OCI-LY7 (cell line): ENCODE data around the gene PRR33. TPM values are rescaled to one million over a fixed set of nuclear protein-coding genes. Genes with fewer than 3 reads are reported as not detected.

ENCODE experiments used
- BruUV-seq: library from RNA; stranded (reverse); fragments of 400-500 nt; replicated peaks from 2 replicates; lab custom pipeline; 2021; lab: Mats Ljungman, UMichigan
- CTCF ChIA-PET: fragments of 300-600 bp; sonication (Branson Sonifier 250); formaldehyde crosslinking; loops from one replicate; lab custom pipeline; 2022; ENCODE audit warnings: antibody characterized with exemption; ENCODE audit not compliant: unreplicated experiment; lab: Charles Lee
- POLR2A ChIA-PET: fragments of 300-600 bp; sonication (Branson Sonifier 250); formaldehyde crosslinking; loops from one replicate; lab custom pipeline; 2022; ENCODE audit warnings: antibody characterized with exemption; lab: Charles Lee
- DNase-seq: peaks from one replicate; pipeline ENCODE4 v3.0.0-alpha.2; 2015; ENCODE audit warnings: low spot score
- H2AFZ ChIP-seq: fragments of 200-600 bp; sonication (generic), shearing (Covaris generic); 2 replicates; pipeline ENCODE4 v1.6.1; 2014; ENCODE audit warnings: mild to moderate bottlenecking, antibody characterized with exemption, low read length, moderate library complexity
- H3K27ac ChIP-seq: fragments of 200-600 bp; sonication (generic); 2 replicates; pipeline ENCODE4 v1.5.1; 2014; ENCODE audit warnings: mixed run types, low read depth, mild to moderate bottlenecking, moderate library complexity, low read length, inconsistent platforms; ENCODE audit not compliant: poor library complexity, severe bottlenecking
- H3K36me3 ChIP-seq: fragments of 200-600 bp; sonication (generic); 2 replicates; pipeline ENCODE4 v1.6.1; 2014; ENCODE audit warnings: mild to moderate bottlenecking, antibody characterized with exemption, low read length, moderate library complexity, mixed read lengths; ENCODE audit not compliant: insufficient read depth
- H3K4me1 ChIP-seq: fragments of 200-600 bp; sonication (generic); 2 replicates; pipeline ENCODE4 v1.5.1; 2014; ENCODE audit warnings: mild to moderate bottlenecking, low read length; ENCODE audit not compliant: insufficient read depth, poor library complexity, severe bottlenecking
- H3K4me2 ChIP-seq: fragments of 200-600 bp; sonication (generic); 2 replicates; pipeline ENCODE4 v1.6.1; 2014; ENCODE audit warnings: mild to moderate bottlenecking, low read length
- H3K4me3 ChIP-seq: fragments of 200-600 bp; sonication (generic); 2 replicates; pipeline ENCODE4 v1.5.1; 2014; ENCODE audit warnings: mild to moderate bottlenecking, low read depth, low read length; ENCODE audit not compliant: poor library complexity, severe bottlenecking
- H3K79me2 ChIP-seq: fragments of 200-600 bp; sonication (generic); 2 replicates; pipeline ENCODE4 v1.6.1; 2016; ENCODE audit warnings: low read depth, mild to moderate bottlenecking, low read length, moderate library complexity, mixed read lengths; ENCODE audit not compliant: insufficient read depth
- H3K9me2 ChIP-seq: fragments of 200-600 bp; sonication (generic); 2 replicates; pipeline ENCODE4 v1.6.1; 2016; ENCODE audit warnings: mild to moderate bottlenecking, low read length, mixed read lengths; ENCODE audit not compliant: insufficient read depth
- H3K9me3 ChIP-seq: fragments of 200-600 bp; sonication (generic); 2 replicates; pipeline ENCODE4 v1.6.1; 2014; ENCODE audit warnings: mild to moderate bottlenecking, mixed run types, low read length, mixed read lengths
- H4K20me1 ChIP-seq: fragments of 200-600 bp; sonication (generic); 2 replicates; pipeline ENCODE4 v1.6.1; 2014; ENCODE audit warnings: mild to moderate bottlenecking, antibody characterized with exemption, low read length, moderate library complexity, mixed read lengths; ENCODE audit not compliant: insufficient read depth
- CTCF ChIP-seq: fragments of 200-600 bp; sonication (generic); conservative IDR thresholded peaks from 2 replicates; pipeline ENCODE4 v1.5.1; 2014; ENCODE audit warnings: mild to moderate bottlenecking, antibody characterized with exemption, low read length, moderate library complexity, mixed read lengths
- EZH2phosphoT487 ChIP-seq: fragments of 200-600 bp; sonication (generic); IDR thresholded peaks from 2 replicates; pipeline ENCODE4 v1.6.1; 2018; ENCODE audit warnings: low read depth, borderline replicate concordance, mild to moderate bottlenecking, mixed run types, antibody characterized with exemption, low read length, moderate library complexity, mixed read lengths
- intact Hi-C: fragments of 100-400 bp; cut with micrococcal nuclease; formaldehyde crosslinking; loops from one replicate; pipeline ENCODE4 v1.10.0; 2022; ENCODE audit not compliant: unreplicated experiment
- total RNA-seq, 2 experiments: library from RNA; depleted of rRNA in 1 of 2; stranded (reverse); fragments of >200 nt in 1 of 2; shearing (Covaris generic) in 1 of 2; gene quantifications; 2 replicates each; pipeline ENCODE4 v1.2.3, GENCODE V29; 2014 to 2022

Gene PRR33
- total RNA-seq, 2 experiments from 2014 or later, result not detected

- no peak for DNase-seq
- H3K27ac ChIP-seq, result no peak overlapping the region
Observed at GRCh38 chr11:1889941-1890855, 1.5 kb downstream of the PRR33 start.

GRCh38 chr11:1889224-1889930, 2.3 kb downstream of the PRR33 start:
- no peaks in the 10 kb centered on the region for H3K4me1 ChIP-seq
- no peaks in the 10 kb centered on the region for H3K9me3 ChIP-seq
- CTCF ChIA-PET, result no interaction called here
- intact Hi-C loops, result no loop called here
- POLR2A ChIA-PET, result no interaction called here
- H3K79me2 ChIP-seq, result no peaks in the 10 kb centered on the region
- H3K36me3 ChIP-seq, result peaks cover 35% of the 10 kb centered on the region
- H3K27ac ChIP-seq, result no peak overlapping the region
- no peaks in the 10 kb centered on the region for H3K9me2 ChIP-seq
- no peak for DNase-seq
- BruUV-seq, result no TSS peak
- no peak overlapping the region for H2AFZ ChIP-seq
- H3K4me2 ChIP-seq, result no peak overlapping the region
- no peak for TF ChIP-seq EZH2phosphoT487
- TF ChIP-seq CTCF, result no peak
- H3K4me3 ChIP-seq, result no peak overlapping the region
- no peaks in the 10 kb centered on the region for H4K20me1 ChIP-seq

More at GRCh38 chr11:1889941-1890855, 1.5 kb downstream of the PRR33 start:
- Histone ChIP-seq H3K9me3 (no peaks in the 10 kb centered on the region), H3K4me1 (no peaks in the 10 kb centered on the region), H3K79me2 (no peaks in the 10 kb centered on the region), H3K4me2 (no peak overlapping the region), H3K36me3 (peaks cover 27% of the 10 kb centered on the region), H2AFZ (no peak overlapping the region), H4K20me1 (no peaks in the 10 kb centered on the region), H3K4me3 (no peak overlapping the region), H3K9me2 (no peaks in the 10 kb centered on the region)
- ChIA-PET POLR2A (no interaction called here), CTCF (no interaction called here)
- TF ChIP-seq EZH2phosphoT487 (no peak), CTCF (no peak)
- no TSS peak for BruUV-seq
- intact Hi-C loops, result loop anchor here (10.0 kb wide), 1 partner anchor 55 kb away; the partner anchor contains the start of gene MRPL23
